GM12878 (cell line): ENCODE results near the gene DNMT3L. TPM values are rescaled to one million over a fixed set of nuclear protein-coding genes. Genes with fewer than 3 reads are reported as not detected.
A peak's percentile ranks its signal among the peaks of the same experiment; 100 is the strongest.

Experiments
- ATAC-seq: fragments of 200-7000 bp; cut with Tn5 transposase; 3 replicates; pipeline ENCODE4 v1.9.1; 2020; ENCODE audit warnings: mild to moderate bottlenecking, moderate library complexity
- BruUV-seq: library from RNA; stranded (reverse); fragments of 400-500 nt; replicated peaks from 2 replicates; lab custom pipeline; 2021; lab: Mats Ljungman, UMichigan
- CTCF ChIA-PET: fragments of 300-600 bp; sonication (Branson Sonifier 250); formaldehyde crosslinking; extraction: SDS; loops from one replicate; lab custom pipeline; 2021; ENCODE audit warnings: inconsistent platforms; lab: Yijun Ruan, JAX
- POLR2A ChIA-PET: fragments of 350-600 bp; formaldehyde crosslinking; extraction: SDS; loops from one replicate; lab custom pipeline; 2021; ENCODE audit warnings: inconsistent platforms; lab: Charles Lee
- RAD21 ChIA-PET: fragments of 300-600 bp; sonication (Branson Sonifier 250); formaldehyde crosslinking; loops from one replicate; lab custom pipeline; 2023; ENCODE audit warnings: antibody characterized with exemption; ENCODE audit not compliant: unreplicated experiment; lab: Charles Lee
- SMC1A ChIA-PET: fragments of 300-600 bp; sonication (Branson Sonifier 250); formaldehyde crosslinking; loops from one replicate; lab custom pipeline; 2023; ENCODE audit not compliant: unreplicated experiment, uncharacterized antibody; lab: Charles Lee
- DNase-seq: peaks from one replicate; pipeline ENCODE4 v3.0.0-alpha.2; 2011; ENCODE audit warnings: low read depth, low spot score
- FAIRE-seq: peaks from 3 replicates; lab custom pipeline; 2011; peaks lifted over from hg19 to GRCh38; lab: Jason Lieb, UNC
- H2AFZ ChIP-seq: 2 replicates; pipeline ENCODE4 v1.6.0; 2011; ENCODE audit warnings: low read depth, low read length, control low read depth; ENCODE audit not compliant: control insufficient read depth
- H3K27ac ChIP-seq: 2 replicates; pipeline ENCODE4 v1.5.1; 2011; ENCODE audit warnings: control low read depth; ENCODE audit not compliant: control insufficient read depth, insufficient read depth
- H3K27me3 ChIP-seq, 2 experiments: replicated peaks in 1 of 2; 2 replicates each; pipeline versions ENCODE4 v1.6.0 to v1.6.1; 2011; ENCODE audit warnings: low read length in 1 of 2; ENCODE audit not compliant: control insufficient read depth in 2 of 2, insufficient read depth in 2 of 2
- H3K36me3 ChIP-seq, 2 experiments: 2 replicates each; pipeline ENCODE4 v1.5.1; 2011; ENCODE audit warnings: low read length in 1 of 2; ENCODE audit not compliant: control insufficient read depth in 2 of 2, insufficient read depth in 2 of 2
- H3K4me1 ChIP-seq: 2 replicates; pipeline ENCODE4 v1.6.1; 2011; ENCODE audit warnings: mild to moderate bottlenecking, low read length, moderate library complexity, mixed read lengths; ENCODE audit not compliant: control insufficient read depth, insufficient read depth
- H3K4me2 ChIP-seq: 2 replicates; pipeline ENCODE4 v1.6.0; 2011; ENCODE audit warnings: control low read depth; ENCODE audit not compliant: control insufficient read depth, insufficient read depth
- H3K4me3 ChIP-seq: fragments of 200-600 bp; sonication (generic); 2 replicates; pipeline ENCODE4 v1.5.1; 2016
- H3K79me2 ChIP-seq: 2 replicates; pipeline ENCODE4 v1.6.0; 2011; ENCODE audit warnings: low read length; ENCODE audit not compliant: control insufficient read depth, insufficient read depth
- H3K9ac ChIP-seq: 2 replicates; pipeline ENCODE4 v1.8.0; 2011; ENCODE audit warnings: low read length, control low read depth, mixed read lengths; ENCODE audit not compliant: control insufficient read depth, insufficient read depth
- H3K9me3 ChIP-seq: replicated peaks from 3 replicates; pipeline ENCODE4 v1.5.1; 2011; ENCODE audit warnings: mild to moderate bottlenecking, low read length; ENCODE audit not compliant: control insufficient read depth, insufficient read depth
- H4K20me1 ChIP-seq: 2 replicates; pipeline ENCODE4 v1.6.0; 2011; ENCODE audit not compliant: control insufficient read depth, insufficient read depth
- BMI1 ChIP-seq: fragments of 450-650 bp; IDR thresholded peaks from 2 replicates; pipeline ENCODE4 v1.6.1; 2016; ENCODE audit warnings: mild to moderate bottlenecking, moderate library complexity, borderline replicate concordance
- CHD4 ChIP-seq: fragments of 200-600 bp; sonication (generic); IDR thresholded peaks from 2 replicates; pipeline ENCODE4 v1.6.1; 2016; ENCODE audit warnings: mild to moderate bottlenecking
- CUX1 ChIP-seq: IDR thresholded peaks from 2 replicates; pipeline ENCODE4 v1.6.1; 2012; ENCODE audit warnings: improper control_type of control experiment, low read depth, low read length; ENCODE audit not compliant: insufficient replicate concordance
- E4F1 ChIP-seq: fragments of 450-650 bp; IDR thresholded peaks from 2 replicates; pipeline ENCODE4 v1.6.1; 2018; ENCODE audit warnings: borderline replicate concordance, mild to moderate bottlenecking; ENCODE audit not compliant: partially characterized antibody
- EGR1 ChIP-seq, 2 experiments: IDR thresholded peaks; 1 replicate in 1 of 2; 2 replicates in 1 of 2; pipeline ENCODE4 v1.6.1; 2011 to 2012; ENCODE audit warnings: low read depth in 2 of 2, low read length in 2 of 2, borderline replicate concordance in 1 of 2, mild to moderate bottlenecking in 1 of 2, moderate library complexity in 1 of 2
- GATAD2B ChIP-seq: fragments of 450-650 bp; conservative IDR thresholded peaks from 2 replicates; pipeline ENCODE4 v1.6.1; 2017; ENCODE audit warnings: low read depth, mild to moderate bottlenecking, moderate library complexity
- IKZF1 ChIP-seq: fragments of 450-650 bp; conservative IDR thresholded peaks from 2 replicates; pipeline ENCODE4 v1.6.1; 2017; ENCODE audit warnings: antibody characterized with exemption, mild to moderate bottlenecking
- IRF4 ChIP-seq: IDR thresholded peaks from 2 replicates; pipeline ENCODE4 v1.6.1; 2011; ENCODE audit warnings: low read depth, low read length
- MXI1 ChIP-seq: fragments of 150-350 bp; IDR thresholded peaks from 2 replicates; pipeline ENCODE4 v1.6.1; 2011; ENCODE audit warnings: low read depth, mild to moderate bottlenecking, inconsistent platforms, low read length, improper control_type of control experiment
- NKRF ChIP-seq: fragments of 450-650 bp; conservative IDR thresholded peaks from 2 replicates; pipeline ENCODE4 v1.6.1; 2017; ENCODE audit warnings: mild to moderate bottlenecking, moderate library complexity
- NR2F1 ChIP-seq: fragments of 450-650 bp; conservative IDR thresholded peaks from 2 replicates; pipeline ENCODE4 v1.6.1; 2017; ENCODE audit warnings: mild to moderate bottlenecking
- POLR2A ChIP-seq: IDR thresholded peaks from 2 replicates; pipeline ENCODE4 v1.6.1; 2011; ENCODE audit warnings: low read depth, mild to moderate bottlenecking, low read length
- RFX5 ChIP-seq: IDR thresholded peaks from 2 replicates; pipeline ENCODE4 v1.6.1; 2011; ENCODE audit warnings: low read depth, low read length, improper control_type of control experiment
- SIN3A ChIP-seq: IDR thresholded peaks from 2 replicates; pipeline ENCODE4 v1.6.1; 2012; ENCODE audit warnings: low read depth, low read length, improper control_type of control experiment
- WGBS: methylation state at CpG from one replicate; pipeline ENCODE4 v1.1.6; 2016; ENCODE audit warnings: low lambda C conversion rate; ENCODE audit not compliant: insufficient replicate concordance, insufficient coverage; ENCODE audit errors: missing lambda C conversion rate; 5-methylcytosine and 5-hydroxymethylcytosine counted together
- in situ Hi-C: fragments of 300-500 bp; cut with MboI; formaldehyde crosslinking; loops from 9 replicates; pipeline ENCODE4 v1.14.3; 2018; ENCODE audit warnings: mixed read lengths
- intact Hi-C: fragments of 100-400 bp; cut with micrococcal nuclease; formaldehyde crosslinking; loops from one replicate; pipeline ENCODE4 v1.14.2; 2022; ENCODE audit not compliant: unreplicated experiment
- polyA plus RNA-seq, 11 experiments: library from polyadenylated mRNA; depleted of rRNA in 4 of 11; unstranded in 6 of 11; stranded (reverse) in 5 of 11; fragments of >200 nt; fragmentation: Nextera tagmentation in 4 of 11; fragmentation: Illumina TruSeq in 1 of 11; extraction: Ambion mirVana in 4 of 11; extraction: Trizol in 1 of 11; gene quantifications; 1 replicate in 1 of 11; 2 replicates in 10 of 11; pipeline versions ENCODE4 v1.2.1 to v1.2.3, GENCODE V29; 2011 to 2016; ENCODE audit warnings: inconsistent platforms in 2 of 11, missing spikeins in 2 of 11, low read depth in 1 of 11
- total RNA-seq, 4 experiments: library from RNA; depleted of rRNA in 3 of 4; stranded (reverse); fragments of >200 nt in 3 of 4; fragmentation: Illumina TruSeq in 1 of 4; extraction: Trizol in 1 of 4; gene quantifications; 2 replicates each; pipeline versions ENCODE4 v1.2.1 to v1.2.3, GENCODE V29; 2013 to 2021

Gene DNMT3L
- total and polyA plus RNA-seq, 10 of the 15 experiments (the other 5 are each of a cell fraction or from before 2014, with no cell fraction given): not detected

- WGBS: under 1% methylated on average over 40 of the region's 67 CpGs
- Histone ChIP-seq H3K9me3 (no peaks in the 10 kb centered on the region), H2AFZ (no peak overlapping the region), H3K4me3 (peak overlapping the region; percentile 96), H3K27me3 (no peaks in the 10 kb centered on the region), H3K79me2 (peaks cover 58% of the 10 kb centered on the region), H3K4me1 (peaks cover 37% of the 10 kb centered on the region), H3K27ac (peak overlapping the region; percentile 76), H3K9ac (peak overlapping the region; percentile 86), H3K36me3 (no peaks in the 10 kb centered on the region; a peak in 1 of 4 replicates), H4K20me1 (no peaks in the 10 kb centered on the region), H3K4me2 (peak overlapping the region; percentile 90)
- ChIA-PET POLR2A (interaction anchor here (0.9 to 1.0 kb wide), 2 partner anchors 38 to 39 kb away, joined by 3 read pairs; partner anchors contain the start of gene CFAP410), SMC1A (no interaction called here), RAD21 (no interaction called here), CTCF (interaction anchor here (0.6 to 1.0 kb wide), 4 partner anchors 32 to 493 kb away, joined by 3 read pairs; no protein-coding TSS in a partner anchor)
- DNase-seq (no peak), FAIRE-seq (no peak), ATAC-seq (peak; percentile 37)
- intact Hi-C loops (no loop called here), in situ Hi-C loops (no loop called here)
- no TSS peak for BruUV-seq
- peak; percentile 65; the same call in 1 of the 2 replicates for TF ChIP-seq GATAD2B
- no peak for TF ChIP-seq IRF4
- TF ChIP-seq POLR2A: peak; percentile 53
- 0 out of 2 replicates have a peak, but pooled peaks have one; percentile 63 for TF ChIP-seq NKRF
- peak; percentile 38 for TF ChIP-seq MXI1
- TF ChIP-seq E4F1: peak; percentile 43
- TF ChIP-seq BMI1: no peak
- TF ChIP-seq CHD4: no peak
- TF ChIP-seq CUX1: no peak
- TF ChIP-seq SIN3A: 0 out of 2 replicates have a peak, but pooled peaks have one; percentile 52
- TF ChIP-seq RFX5: no peak
- peak; percentile 72 for TF ChIP-seq NR2F1
- 0 out of 2 replicates have a peak, but pooled peaks have one; percentile 8 for TF ChIP-seq IKZF1
- peak in 1 of 2 experiments; percentile 85; a peak in 2 of 3 replicates for TF ChIP-seq EGR1 (IDR thresholded peaks at IDR 0.05; ENCODE audit: borderline replicate concordance in 1 of 2, low read depth in 2 of 2, low read length in 2 of 2)
Observed at GRCh38 chr21:44300262-44300959, 38.7 kb upstream of the DNMT3L start.
